Measurements from ENCODE around the gene DIP2C.

The DIP2C gene

GRCh38 chr10:625751-626711 lies 63.4 kb downstream of the DIP2C start:
- Histone ChIP-seq H3K56ac (ENCODE audit: low read length) (no peak overlapping the region), H2AK5ac (ENCODE audit: low read length) (no peak overlapping the region), H3K4me2 (ENCODE audit: low read length) (no peak overlapping the region), H3K27ac (ENCODE audit: low read depth, low read length) (no peak overlapping the region), H3K79me1 (ENCODE audit: low read length) (peaks cover 3% of the 10 kb centered on the region), H3K4me1 (ENCODE audit: control insufficient read depth, low read depth, low read length) (peaks cover 4% of the 10 kb centered on the region), H2BK15ac (replicated peaks; ENCODE audit: low read depth) (no peak overlapping the region), H3K27me3 (ENCODE audit: insufficient read depth, low read length, poor library complexity) (no peaks in the 10 kb centered on the region), H3K18ac (ENCODE audit: low read length) (peak overlapping the region; percentile 24), H2BK120ac (ENCODE audit: low read depth, low read length) (no peak overlapping the region), H3K79me2 (ENCODE audit: control insufficient read depth, insufficient read depth, low read length) (peaks cover 1% of the 10 kb centered on the region), H2BK5ac (ENCODE audit: low read length) (no peak overlapping the region), H3K23ac (ENCODE audit: low read length) (no peak overlapping the region), H4K5ac (ENCODE audit: low read length) (no peak overlapping the region), H3K9ac (ENCODE audit: low read length) (no peak overlapping the region), H3K36me3 (ENCODE audit: control insufficient read depth, insufficient read depth, low read length) (no peaks in the 10 kb centered on the region), H3K4ac (ENCODE audit: low read depth, low read length) (no peak overlapping the region), H3K4me3 (ENCODE audit: low read length) (no peak overlapping the region), H4K8ac (ENCODE audit: low read depth, low read length) (no peak overlapping the region)
- no peak for DNase-seq
- WGBS (ENCODE audit: extremely low coverage, insufficient coverage, low lambda C conversion rate), result no CpG with 5 or more reads among the region's 21 CpGs

DNA sequence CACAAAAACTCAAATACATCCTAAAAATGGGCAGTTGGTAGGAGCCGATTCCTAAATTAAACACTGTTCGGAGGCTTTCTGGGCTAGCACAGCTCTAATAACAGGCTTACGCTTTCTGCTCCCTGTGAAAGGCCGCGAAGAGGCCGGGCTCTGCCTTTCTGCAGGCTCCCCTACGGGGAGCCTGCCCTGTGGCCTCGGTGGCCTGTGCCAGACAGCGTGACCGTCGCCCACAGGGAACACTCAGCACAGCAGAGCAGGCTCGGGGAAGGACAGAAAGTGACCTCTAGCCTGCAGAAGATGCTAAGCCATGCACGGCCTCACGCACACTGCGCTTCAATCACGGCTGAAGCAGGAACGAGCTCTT lies 64.2 kb downstream of the DIP2C start:
- H3K27ac ChIP-seq (ENCODE audit: low read depth, low read length), result no peak overlapping the region

DNA sequence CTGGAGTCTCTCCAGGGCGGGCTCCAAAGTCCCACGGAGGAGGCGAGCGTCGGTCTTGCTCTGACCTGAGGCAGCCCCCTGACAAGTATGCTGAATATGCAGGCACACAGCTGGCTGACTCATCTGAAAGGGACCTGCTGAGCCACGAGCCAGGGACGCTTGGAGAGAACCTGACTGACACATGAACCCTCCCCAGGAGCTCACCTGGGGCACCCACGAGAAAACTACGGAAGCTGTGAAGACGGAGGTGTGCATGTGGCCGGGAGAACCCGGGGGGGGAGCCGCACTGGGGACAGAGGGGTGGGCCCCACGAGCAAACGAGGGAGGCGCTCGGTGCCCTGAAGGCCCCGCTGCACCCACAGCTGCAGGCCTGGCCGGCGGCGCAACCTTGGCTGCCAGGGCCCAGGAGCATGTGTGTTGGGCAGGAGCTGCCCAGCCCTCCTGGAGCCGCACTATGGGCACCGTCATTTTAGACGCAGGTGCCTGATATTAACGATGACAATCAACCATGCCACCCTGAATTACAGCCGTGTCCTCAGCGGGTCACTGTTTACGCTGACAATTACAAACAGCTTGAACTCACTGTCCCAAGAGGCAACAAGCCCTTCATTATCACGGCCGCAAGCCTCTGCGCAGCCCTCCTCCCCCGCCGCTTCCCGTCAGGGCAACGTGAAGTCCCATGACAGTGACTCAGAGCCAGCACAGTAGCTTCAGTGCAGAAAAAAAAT lies 64.7 kb downstream of the DIP2C start:
- Histone ChIP-seq H3K79me2 (ENCODE audit: control insufficient read depth, insufficient read depth, low read length) (peaks cover 1% of the 10 kb centered on the region), H3K23ac (ENCODE audit: low read length) (no peak overlapping the region), H3K27me3 (ENCODE audit: insufficient read depth, low read length, poor library complexity) (no peaks in the 10 kb centered on the region), H3K79me1 (ENCODE audit: low read length) (peaks cover 3% of the 10 kb centered on the region), H2BK15ac (replicated peaks; ENCODE audit: low read depth) (no peak overlapping the region), H3K9ac (ENCODE audit: low read length) (no peak overlapping the region), H3K36me3 (ENCODE audit: control insufficient read depth, insufficient read depth, low read length) (no peaks in the 10 kb centered on the region), H2AK5ac (ENCODE audit: low read length) (no peak overlapping the region), H2BK120ac (ENCODE audit: low read depth, low read length) (no peak overlapping the region), H3K56ac (ENCODE audit: low read length) (no peak overlapping the region), H4K5ac (ENCODE audit: low read length) (no peak overlapping the region), H4K8ac (ENCODE audit: low read depth, low read length) (no peak overlapping the region), H3K4me2 (ENCODE audit: low read length) (no peak overlapping the region), H3K4me3 (ENCODE audit: low read length) (no peak overlapping the region), H3K4me1 (ENCODE audit: control insufficient read depth, low read depth, low read length) (peaks cover 4% of the 10 kb centered on the region), H3K27ac (ENCODE audit: low read depth, low read length) (no peak overlapping the region), H3K18ac (ENCODE audit: low read length) (no peak overlapping the region), H3K4ac (ENCODE audit: low read depth, low read length) (no peak overlapping the region), H2BK5ac (ENCODE audit: low read length) (no peak overlapping the region)
- DNase-seq, result peak; percentile 93
- no CpG with 5 or more reads among the region's 35 CpGs for WGBS (ENCODE audit: extremely low coverage, insufficient coverage, low lambda C conversion rate)

More for the DNA sequence above, 64.2 kb downstream of the DIP2C start:
- peaks cover 3% of the 10 kb centered on the region for H3K79me1 ChIP-seq (ENCODE audit: low read length)
- no peak overlapping the region for H4K5ac ChIP-seq (ENCODE audit: low read length)
- no peak overlapping the region for H3K9ac ChIP-seq (ENCODE audit: low read length)
- H3K36me3 ChIP-seq (ENCODE audit: control insufficient read depth, insufficient read depth, low read length), result no peaks in the 10 kb centered on the region
- H3K27me3 ChIP-seq (ENCODE audit: insufficient read depth, low read length, poor library complexity), result no peaks in the 10 kb centered on the region
- H3K4ac ChIP-seq (ENCODE audit: low read depth, low read length), result no peak overlapping the region
- no peak overlapping the region for H2BK5ac ChIP-seq (ENCODE audit: low read length)
- no peak overlapping the region for H2BK15ac ChIP-seq (replicated peaks; ENCODE audit: low read depth)
- no peak overlapping the region for H3K56ac ChIP-seq (ENCODE audit: low read length)
- peak overlapping the region; percentile 24 for H3K18ac ChIP-seq (ENCODE audit: low read length)
- H4K8ac ChIP-seq (ENCODE audit: low read depth, low read length), result no peak overlapping the region
- H3K23ac ChIP-seq (ENCODE audit: low read length), result no peak overlapping the region
- peaks cover 4% of the 10 kb centered on the region for H3K4me1 ChIP-seq (ENCODE audit: control insufficient read depth, low read depth, low read length)
- peaks cover 1% of the 10 kb centered on the region for H3K79me2 ChIP-seq (ENCODE audit: control insufficient read depth, insufficient read depth, low read length)
- no peak overlapping the region for H2BK120ac ChIP-seq (ENCODE audit: low read depth, low read length)
- WGBS (ENCODE audit: extremely low coverage, insufficient coverage, low lambda C conversion rate), result no CpG with 5 or more reads among the region's 17 CpGs
- H3K4me2 ChIP-seq (ENCODE audit: low read length), result no peak overlapping the region
- H3K4me3 ChIP-seq (ENCODE audit: low read length), result no peak overlapping the region
- no peak overlapping the region for H2AK5ac ChIP-seq (ENCODE audit: low read length)
- no peak for DNase-seq

DNA sequence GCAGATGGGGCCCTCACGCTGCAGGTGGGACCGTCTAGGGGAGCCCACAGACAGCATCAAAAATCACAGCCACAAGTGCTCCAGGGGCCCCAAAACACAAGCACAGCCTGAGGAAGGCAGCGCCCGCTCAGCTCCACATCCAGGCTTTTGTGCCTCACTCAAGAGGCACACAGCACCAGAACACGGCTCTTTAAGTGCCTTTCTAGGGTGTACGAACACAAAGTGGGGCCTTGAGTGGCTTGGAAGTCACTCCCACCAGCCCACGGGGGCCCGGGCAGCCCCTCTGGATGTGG lies 65.2 kb downstream of the DIP2C start:
- Histone ChIP-seq H3K36me3 (ENCODE audit: control insufficient read depth, insufficient read depth, low read length) (no peaks in the 10 kb centered on the region), H3K4me1 (ENCODE audit: control insufficient read depth, low read depth, low read length) (peaks cover 4% of the 10 kb centered on the region), H3K4ac (ENCODE audit: low read depth, low read length) (peak overlapping the region; percentile 8), H3K27me3 (ENCODE audit: insufficient read depth, low read length, poor library complexity) (no peaks in the 10 kb centered on the region), H2BK5ac (ENCODE audit: low read length) (no peak overlapping the region), H3K56ac (ENCODE audit: low read length) (no peak overlapping the region), H3K23ac (ENCODE audit: low read length) (no peak overlapping the region), H3K79me1 (ENCODE audit: low read length) (peaks cover 3% of the 10 kb centered on the region), H3K4me2 (ENCODE audit: low read length) (no peak overlapping the region), H3K9ac (ENCODE audit: low read length) (no peak overlapping the region), H4K8ac (ENCODE audit: low read depth, low read length) (no peak overlapping the region), H3K27ac (ENCODE audit: low read depth, low read length) (no peak overlapping the region), H4K5ac (ENCODE audit: low read length) (no peak overlapping the region), H2BK120ac (ENCODE audit: low read depth, low read length) (no peak overlapping the region), H3K18ac (ENCODE audit: low read length) (no peak overlapping the region), H2AK5ac (ENCODE audit: low read length) (no peak overlapping the region), H3K4me3 (ENCODE audit: low read length) (no peak overlapping the region), H3K79me2 (ENCODE audit: control insufficient read depth, insufficient read depth, low read length) (peaks cover 1% of the 10 kb centered on the region), H2BK15ac (replicated peaks; ENCODE audit: low read depth) (no peak overlapping the region)
- no CpG with 5 or more reads among the region's 8 CpGs for WGBS (ENCODE audit: extremely low coverage, insufficient coverage, low lambda C conversion rate)
- DNase-seq, result no peak

GRCh38 chr10:623477-624311 lies 65.8 kb downstream of the DIP2C start:
- Histone ChIP-seq H3K27ac (ENCODE audit: low read depth, low read length) (no peak overlapping the region), H3K4ac (ENCODE audit: low read depth, low read length) (peak overlapping the region; percentile 8)

More at GRCh38 chr10:623477-624311, 65.8 kb downstream of the DIP2C start:
- Histone ChIP-seq H3K4me2 (ENCODE audit: low read length) (no peak overlapping the region), H4K5ac (ENCODE audit: low read length) (no peak overlapping the region), H3K4me3 (ENCODE audit: low read length) (no peak overlapping the region), H2BK5ac (ENCODE audit: low read length) (no peak overlapping the region), H3K79me1 (ENCODE audit: low read length) (peaks cover 3% of the 10 kb centered on the region), H3K36me3 (ENCODE audit: control insufficient read depth, insufficient read depth, low read length) (no peaks in the 10 kb centered on the region), H3K18ac (ENCODE audit: low read length) (no peak overlapping the region), H3K9ac (ENCODE audit: low read length) (no peak overlapping the region), H3K4me1 (ENCODE audit: control insufficient read depth, low read depth, low read length) (peaks cover 4% of the 10 kb centered on the region), H3K27me3 (ENCODE audit: insufficient read depth, low read length, poor library complexity) (no peaks in the 10 kb centered on the region), H2BK120ac (ENCODE audit: low read depth, low read length) (no peak overlapping the region), H2BK15ac (replicated peaks; ENCODE audit: low read depth) (no peak overlapping the region), H4K8ac (ENCODE audit: low read depth, low read length) (no peak overlapping the region), H3K79me2 (ENCODE audit: control insufficient read depth, insufficient read depth, low read length) (peaks cover 1% of the 10 kb centered on the region), H2AK5ac (ENCODE audit: low read length) (no peak overlapping the region), H3K23ac (ENCODE audit: low read length) (no peak overlapping the region), H3K56ac (ENCODE audit: low read length) (no peak overlapping the region)
- DNase-seq, result no peak
- WGBS (ENCODE audit: extremely low coverage, insufficient coverage, low lambda C conversion rate), result no CpG with 5 or more reads among the region's 24 CpGs
